GM10266 (cell line): ENCODE results near the gene CNIH2.

ENCODE experiments used
- DNase-seq: peaks from one replicate; pipeline ENCODE4 v3.0.0; 2012; ENCODE audit errors: extremely low spot score
- CTCF ChIP-seq: IDR thresholded peaks from 2 replicates; pipeline ENCODE4 v1.5.1; 2012; ENCODE audit warnings: mild to moderate bottlenecking, low read depth; ENCODE audit not compliant: control insufficient read depth, insufficient read depth; ENCODE audit errors: missing control alignments

The CNIH2 gene

DNA sequence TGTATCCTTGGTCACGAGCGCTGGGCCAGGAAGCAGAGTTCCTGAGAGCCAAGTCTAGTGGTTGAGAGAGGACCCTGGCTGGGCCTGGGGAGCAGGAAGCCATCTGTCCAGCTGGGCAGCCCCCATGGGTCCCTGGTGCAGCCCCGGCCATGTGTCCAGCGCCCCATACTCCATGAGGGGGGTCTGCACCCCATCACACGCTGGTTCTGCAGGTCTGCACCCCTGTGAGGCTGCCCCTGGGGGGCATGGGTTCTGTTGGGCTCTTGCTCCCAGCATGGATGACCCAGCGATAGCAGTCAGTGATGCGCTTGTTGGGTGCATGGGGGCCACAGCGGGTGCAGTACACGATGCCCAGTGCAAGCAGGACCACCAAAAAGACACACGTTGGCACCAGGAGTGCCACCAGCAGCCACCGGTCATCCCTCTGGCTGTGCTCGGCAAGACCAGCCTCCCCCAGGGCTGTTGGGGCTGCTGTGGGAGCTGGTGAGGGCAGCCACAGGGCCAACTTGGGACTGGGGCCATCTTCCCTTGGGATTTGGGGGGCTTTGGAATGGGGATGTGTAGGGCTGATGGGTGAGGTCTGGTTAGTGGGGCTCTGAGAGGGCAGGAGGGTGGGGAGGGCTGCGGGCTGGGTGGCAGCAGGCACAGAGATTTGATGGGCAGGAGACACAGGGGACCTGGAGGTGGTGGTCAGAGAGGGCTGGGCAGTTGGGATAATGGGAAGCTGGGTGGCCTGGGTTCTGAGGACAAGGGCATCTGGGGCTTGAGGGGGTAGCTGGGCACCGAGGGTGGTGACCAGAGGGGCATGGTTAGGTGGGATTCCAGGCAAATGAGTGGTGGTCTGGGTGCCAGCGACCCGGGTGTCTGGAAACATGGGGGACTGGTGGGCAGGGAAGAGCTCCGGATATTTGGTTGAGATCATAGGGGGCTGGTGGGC is 36.9 kb downstream of the CNIH2 start:
- DNase-seq, result no peak
- TF ChIP-seq CTCF, result no peak

GRCh38 chr11:66315498-66315885 is 37.5 kb downstream of the CNIH2 start:
- DNase-seq, result no peak
- no peak for TF ChIP-seq CTCF

GRCh38 chr11:66315921-66316811 is 38.2 kb downstream of the CNIH2 start:
- no peak for TF ChIP-seq CTCF
- no peak for DNase-seq

DNA sequence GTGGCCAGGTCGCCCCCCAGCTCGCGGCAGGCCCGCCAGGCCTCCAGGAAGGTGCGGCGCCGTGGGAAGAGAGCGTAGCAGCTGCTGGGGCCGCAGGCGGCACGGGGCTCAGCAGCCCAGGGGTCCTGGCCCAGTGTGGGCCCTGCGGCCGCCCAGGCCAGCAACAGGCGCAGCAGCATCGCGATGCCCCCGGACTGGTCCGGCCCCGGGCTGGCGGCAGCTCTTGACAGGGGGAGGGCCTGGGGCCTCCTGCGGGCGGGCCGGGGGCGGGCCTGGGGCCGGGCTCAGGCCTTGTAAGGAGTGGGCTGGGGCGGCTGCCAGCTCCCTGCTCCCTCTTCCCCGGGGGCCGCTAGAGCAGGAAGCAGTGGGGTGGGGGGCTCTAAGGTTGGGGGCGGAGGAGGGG is 38.9 kb downstream of the CNIH2 start, which contains the start of gene CD248:
Gene CD248 (minus strand): TSS at position 196 of the 403 bp plus-strand sequence. CDS start 17 bp downstream, at position 179.
- TF ChIP-seq CTCF, result no peak
- DNase-seq, result no peak

DNA sequence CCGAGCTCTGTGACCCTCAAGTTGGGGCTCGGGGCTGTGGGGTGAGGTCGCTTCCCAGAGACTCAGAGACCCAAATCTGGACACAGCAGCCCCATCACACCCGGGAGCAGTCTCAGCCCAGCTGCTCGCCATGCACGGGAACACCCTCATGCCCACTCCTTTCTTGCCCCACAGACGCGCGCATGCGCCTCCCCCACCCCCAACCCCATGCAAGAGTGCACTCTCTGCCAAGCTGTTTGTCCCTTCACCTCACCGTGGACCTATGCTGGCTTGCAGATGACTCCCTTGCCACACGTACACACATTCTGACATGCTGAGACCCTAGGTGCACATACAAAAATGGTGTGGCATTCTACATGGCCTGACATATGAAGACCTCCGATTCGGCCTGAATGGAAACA is 39.3 kb downstream of the CNIH2 start:
- TF ChIP-seq CTCF, result no peak
- no peak for DNase-seq

- no peak for TF ChIP-seq CTCF
- DNase-seq, result no peak
These were observed 40.0 kb downstream of the CNIH2 start for GRCh38 chr11:66317723-66318599.
